Colonic mucosa (tissue), 4 donors: ENCODE measurements around the gene ARF3. TPM values are rescaled to one million over a fixed set of nuclear protein-coding genes. Genes with fewer than 3 reads are reported as not detected.

Experiments
- DNase-seq: peaks from one replicate; pipeline ENCODE4 v3.0.0-alpha.2; 2020
- H3K27ac ChIP-seq: fragments of 200-600 bp; one replicate; pipeline ENCODE4 v1.8.0; 2021
- H3K27me3 ChIP-seq: fragments of 200-600 bp; one replicate; pipeline ENCODE4 v1.8.0; 2021
- H3K36me3 ChIP-seq: fragments of 200-600 bp; one replicate; pipeline ENCODE4 v1.8.0; 2021
- H3K4me1 ChIP-seq: fragments of 200-600 bp; one replicate; pipeline ENCODE4 v1.8.0; 2021; ENCODE audit warnings: mild to moderate bottlenecking
- H3K4me3 ChIP-seq: fragments of 200-600 bp; one replicate; pipeline ENCODE4 v1.8.0; 2021
- H3K9ac ChIP-seq, 2 donors: one replicate each; pipeline ENCODE4 v1.7.0; 2013; ENCODE audit warnings: control low read depth in 2 of 2, low read depth in 2 of 2, low read length in 2 of 2
- H3K9me3 ChIP-seq: fragments of 200-600 bp; one replicate; pipeline ENCODE4 v1.8.0; 2021
- intact Hi-C: fragments of 100-400 bp; cut with DNase I; formaldehyde crosslinking; loops from one replicate; pipeline ENCODE4 v1.14.1; 2022
- total RNA-seq, 2 donors: library from RNA; stranded (reverse); fragmentation: NEBNext Ultra II Directional in 1 of 2; extraction: Animal tissue kit (Norgen Biotek cat#: 25700) in 1 of 2; gene quantifications; one replicate each; pipeline ENCODE4 v1.2.1, GENCODE V29; 2021
- TF ChIP-seq, protein P1 (sequence below): fragments of 200-600 bp; IDR thresholded peaks from one replicate; pipeline ENCODE4 v1.8.0; 2022; ENCODE audit warnings: antibody characterized with exemption, mild to moderate bottlenecking
- donor health status: healthy.
- donor health status: DM: no; HTN: no; CAD: no.
- donor health status: DM: no; HTN: no; CAD: no.

ARF3 gene
- total RNA-seq, 2 donors from 2014 or later = 255 to 261 TPM

- H3K27ac ChIP-seq = no peak overlapping the region
- intact Hi-C loops = no loop called here
- TF ChIP-seq, protein P1, sequence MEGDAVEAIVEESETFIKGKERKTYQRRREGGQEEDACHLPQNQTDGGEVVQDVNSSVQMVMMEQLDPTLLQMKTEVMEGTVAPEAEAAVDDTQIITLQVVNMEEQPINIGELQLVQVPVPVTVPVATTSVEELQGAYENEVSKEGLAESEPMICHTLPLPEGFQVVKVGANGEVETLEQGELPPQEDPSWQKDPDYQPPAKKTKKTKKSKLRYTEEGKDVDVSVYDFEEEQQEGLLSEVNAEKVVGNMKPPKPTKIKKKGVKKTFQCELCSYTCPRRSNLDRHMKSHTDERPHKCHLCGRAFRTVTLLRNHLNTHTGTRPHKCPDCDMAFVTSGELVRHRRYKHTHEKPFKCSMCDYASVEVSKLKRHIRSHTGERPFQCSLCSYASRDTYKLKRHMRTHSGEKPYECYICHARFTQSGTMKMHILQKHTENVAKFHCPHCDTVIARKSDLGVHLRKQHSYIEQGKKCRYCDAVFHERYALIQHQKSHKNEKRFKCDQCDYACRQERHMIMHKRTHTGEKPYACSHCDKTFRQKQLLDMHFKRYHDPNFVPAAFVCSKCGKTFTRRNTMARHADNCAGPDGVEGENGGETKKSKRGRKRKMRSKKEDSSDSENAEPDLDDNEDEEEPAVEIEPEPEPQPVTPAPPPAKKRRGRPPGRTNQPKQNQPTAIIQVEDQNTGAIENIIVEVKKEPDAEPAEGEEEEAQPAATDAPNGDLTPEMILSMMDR = no peak
- peak overlapping the region in 1 of 2 donors; percentile 35 for H3K9ac ChIP-seq
- no peaks in the 10 kb centered on the region for H3K36me3 ChIP-seq
- H3K27me3 ChIP-seq = peaks cover 44% of the 10 kb centered on the region
- peaks cover 27% of the 10 kb centered on the region for H3K4me1 ChIP-seq
- DNase-seq = no peak
- no peaks in the 10 kb centered on the region for H3K9me3 ChIP-seq
- H3K4me3 ChIP-seq = peak overlapping the region; percentile 45
Measured at GRCh38 chr12:48997719-48998496, 40.6 kb upstream of the ARF3 start.

DNA sequence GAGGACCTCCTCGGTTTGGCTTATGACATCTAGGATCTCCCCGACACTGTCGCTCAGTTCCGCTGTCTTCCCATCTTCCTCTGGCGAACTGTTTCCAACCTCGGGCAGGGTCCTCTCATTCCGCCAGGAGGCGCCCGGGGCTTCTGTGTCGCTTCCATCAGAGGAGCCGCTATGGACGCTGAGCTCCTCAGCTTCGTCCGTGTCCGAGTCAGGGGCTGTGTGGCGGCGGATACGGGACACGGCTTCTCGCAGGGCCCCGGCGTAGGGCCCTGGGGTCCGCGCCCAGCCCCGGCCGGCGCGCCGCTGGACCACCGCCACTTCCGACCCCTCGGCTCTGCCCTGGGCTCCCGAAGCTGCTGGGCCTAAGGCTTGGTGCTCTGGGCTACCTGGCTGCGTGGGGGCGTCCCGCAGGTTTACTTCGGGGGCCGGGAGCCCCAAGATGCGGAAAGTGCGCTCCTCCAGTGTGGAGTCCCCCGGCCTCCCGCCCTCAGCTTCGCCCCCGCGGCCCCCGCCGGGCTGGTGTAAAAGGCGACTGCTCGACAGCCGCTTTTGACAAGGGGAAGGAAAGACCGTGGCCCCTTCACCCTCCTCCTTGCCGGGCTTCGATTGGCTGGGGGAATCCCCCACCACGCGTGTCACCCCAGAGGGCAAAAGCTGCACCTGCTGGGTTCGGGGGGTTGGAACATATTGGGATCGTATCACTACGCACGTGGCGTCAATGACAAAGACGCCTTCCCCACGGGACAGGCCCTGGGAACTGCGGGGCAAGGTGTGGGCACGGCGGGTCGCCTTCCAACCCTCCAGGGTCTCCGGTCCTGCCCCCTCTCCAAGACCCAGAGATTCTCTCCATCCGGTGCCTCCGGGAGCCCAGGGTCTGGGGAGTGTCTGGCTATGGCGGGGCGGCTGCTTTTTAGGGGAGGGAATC is 39.8 kb upstream of the ARF3 start:
- TF ChIP-seq, protein P1 = peak; percentile 63
- Histone ChIP-seq H3K27ac (no peak overlapping the region), H3K27me3 (peaks cover 49% of the 10 kb centered on the region), H3K4me1 (peaks cover 27% of the 10 kb centered on the region), H3K36me3 (no peaks in the 10 kb centered on the region), H3K9me3 (no peaks in the 10 kb centered on the region), H3K9ac (peak overlapping the region in 1 of 2 donors; percentile 35), H3K4me3 (peak overlapping the region; percentile 45)
- peak; percentile 82 for DNase-seq
- intact Hi-C loops = no loop called here

GRCh38 chr12:48995086-48995879 is 38.0 kb upstream of the ARF3 start:
- H3K4me1 ChIP-seq = peaks cover 27% of the 10 kb centered on the region
- DNase-seq = peak; percentile 87
- no peak overlapping the region for H3K9ac ChIP-seq
- H3K9me3 ChIP-seq = no peaks in the 10 kb centered on the region
- intact Hi-C loops = no loop called here
- H3K36me3 ChIP-seq = no peaks in the 10 kb centered on the region
- H3K4me3 ChIP-seq = peak overlapping the region; percentile 3
- H3K27ac ChIP-seq = no peak overlapping the region
- TF ChIP-seq, protein P1 = peak; percentile 88
- H3K27me3 ChIP-seq = peaks cover 45% of the 10 kb centered on the region

DNA sequence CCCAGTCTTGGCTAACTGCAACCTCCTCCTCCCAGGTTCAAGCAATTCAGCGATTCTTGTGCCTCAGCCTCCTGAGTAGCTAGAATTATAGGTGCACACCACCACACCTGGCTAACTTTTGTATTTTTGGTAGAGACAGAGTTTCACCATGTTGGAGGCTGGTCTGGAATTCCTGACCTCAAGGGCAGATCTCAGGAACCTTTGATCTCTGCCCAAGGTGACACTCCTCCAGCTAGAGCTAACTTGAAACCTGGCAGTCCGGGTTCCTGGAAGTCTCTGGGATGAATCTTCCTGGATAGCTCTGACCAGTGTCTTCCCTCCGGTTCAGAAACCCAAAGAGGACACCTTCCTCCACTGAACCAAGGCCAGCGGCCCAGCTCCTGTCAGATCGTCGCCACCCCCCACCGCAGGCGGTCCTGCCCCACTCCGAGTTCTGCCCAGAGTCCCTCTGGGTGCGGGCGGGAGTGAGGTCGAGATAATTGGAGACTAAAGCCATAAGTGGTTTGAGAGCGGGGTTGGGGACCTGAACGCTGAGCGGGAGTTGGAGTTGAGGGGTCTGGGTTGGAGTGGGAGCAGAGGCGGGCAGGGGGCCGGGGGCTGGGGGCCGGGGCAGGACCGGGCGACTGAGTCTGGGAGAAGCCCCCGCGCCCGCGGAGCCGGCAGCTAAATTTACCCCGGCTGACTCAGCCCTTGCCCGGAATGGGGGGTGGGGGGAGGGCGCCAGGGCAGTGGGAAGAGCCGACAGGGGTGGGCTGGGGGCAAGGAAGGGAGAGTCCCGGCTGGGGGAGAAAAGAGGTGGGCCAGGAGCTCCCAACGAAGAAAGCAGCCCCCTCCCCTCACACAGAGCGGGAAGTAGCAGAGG is 37.2 kb upstream of the ARF3 start:
- no peak for DNase-seq
- peaks cover 45% of the 10 kb centered on the region for H3K27me3 ChIP-seq
- H3K9ac ChIP-seq = no peak overlapping the region
- TF ChIP-seq, protein P1 = no peak
- intact Hi-C loops = no loop called here
- H3K4me1 ChIP-seq = peaks cover 22% of the 10 kb centered on the region
- no peak overlapping the region for H3K27ac ChIP-seq
- H3K4me3 ChIP-seq = no peak overlapping the region
- no peaks in the 10 kb centered on the region for H3K36me3 ChIP-seq
- H3K9me3 ChIP-seq = no peaks in the 10 kb centered on the region
